Activated naive CD8-positive, alpha-beta T cell treated with anti-CD3 and anti-CD28 coated beads, Interleukin-2, amount 50 U/mL, for 24 hours (primary cell): ENCODE data around the gene ARHGEF38.
"Not testable (repeated sequence)": the region's sequence is repeated elsewhere in the genome, so short reads cannot be mapped to it uniquely, and the experiment has no call there.

ENCODE experiments used
- ATAC-seq: fragments of 150-1000 bp; cut with Tn5 transposase; one replicate; pipeline ENCODE4 v1.10.0; 2021
- DNase-seq: peaks from one replicate; pipeline ENCODE4 v3.0.0; 2021
- H3K27ac Mint-ChIP-seq: one replicate; pipeline ENCODE4 v1.8.0; 2021; ENCODE audit warnings: mild to moderate bottlenecking, mixed read lengths
- H3K27me3 Mint-ChIP-seq: one replicate; pipeline ENCODE4 v1.8.0; 2021; ENCODE audit warnings: mixed read lengths
- H3K36me3 Mint-ChIP-seq: one replicate; pipeline ENCODE4 v1.8.0; 2021; ENCODE audit warnings: low read depth, mixed read lengths
- H3K4me1 Mint-ChIP-seq: one replicate; pipeline ENCODE4 v1.8.0; 2021; ENCODE audit warnings: mixed read lengths
- H3K4me3 Mint-ChIP-seq: one replicate; pipeline ENCODE4 v1.8.0; 2021; ENCODE audit warnings: mild to moderate bottlenecking, moderate library complexity, mixed read lengths
- H3K9me3 Mint-ChIP-seq: one replicate; pipeline ENCODE4 v1.8.0; 2021; ENCODE audit warnings: mixed read lengths

The ARHGEF38 gene

GRCh38 chr4:105715692-105716278 is 163.4 kb downstream of the ARHGEF38 start:
- H3K27ac Mint-ChIP-seq: no peak overlapping the region
- H3K9me3 Mint-ChIP-seq: no peaks in the 10 kb centered on the region
- H3K4me3 Mint-ChIP-seq: no peak overlapping the region
- peaks cover 3% of the 10 kb centered on the region for H3K36me3 Mint-ChIP-seq
- DNase-seq (no peak), ATAC-seq (no peak)
- peaks cover 6% of the 10 kb centered on the region for H3K4me1 Mint-ChIP-seq
- no peaks in the 10 kb centered on the region for H3K27me3 Mint-ChIP-seq

- DNase-seq (no peak), ATAC-seq (no peak)
- Mint-ChIP-seq H3K4me1 (peaks cover 7% of the 10 kb centered on the region), H3K4me3 (no peak overlapping the region), H3K27ac (no peak overlapping the region), H3K9me3 (no peaks in the 10 kb centered on the region), H3K27me3 (no peaks in the 10 kb centered on the region), H3K36me3 (peaks cover 7% of the 10 kb centered on the region)
Observed at GRCh38 chr4:105719204-105719603, 166.8 kb downstream of the ARHGEF38 start.

- H3K36me3 Mint-ChIP-seq: peaks cover 36% of the 10 kb centered on the region
- H3K9me3 Mint-ChIP-seq: peaks cover 12% of the 10 kb centered on the region
- no peak overlapping the region for H3K4me3 Mint-ChIP-seq
- H3K4me1 Mint-ChIP-seq: peaks cover 3% of the 10 kb centered on the region
- no peak for DNase-seq
- no peak overlapping the region for H3K27ac Mint-ChIP-seq
- H3K27me3 Mint-ChIP-seq: no peaks in the 10 kb centered on the region
- ATAC-seq: no peak
Observed at GRCh38 chr4:105725623-105726022, 173.2 kb downstream of the ARHGEF38 start.

GRCh38 chr4:105729895-105730294 is 177.5 kb downstream of the ARHGEF38 start:
- H3K4me1 Mint-ChIP-seq, H3K27ac Mint-ChIP-seq, ATAC-seq, H3K4me3 Mint-ChIP-seq, H3K27me3 Mint-ChIP-seq, DNase-seq: not testable (repeated sequence)
- Mint-ChIP-seq H3K36me3 (peaks cover 65% of the 10 kb centered on the region), H3K9me3 (peaks cover 27% of the 10 kb centered on the region)
